Astrocyte of the spinal cord (primary cell): ENCODE data around the gene CD276.

Experiments used
- DNase-seq: peaks from one replicate; pipeline ENCODE4 v3.0.0; 2011; ENCODE audit warnings: low read depth, low spot score
- H3K4me3 ChIP-seq: 2 replicates; pipeline ENCODE4 v1.5.1; 2011; ENCODE audit warnings: low read depth, mild to moderate bottlenecking, low read length, moderate library complexity
- in situ Hi-C: cut with HindIII; loops from 2 replicates; pipeline ENCODE4 v1.10.0; 2017; ENCODE audit warnings: low sequenced_read_pairs
- TF ChIP-seq, protein P1 (sequence below): IDR thresholded peaks from 2 replicates; pipeline ENCODE4 v1.5.1; 2012; ENCODE audit warnings: low read depth, mild to moderate bottlenecking, low read length, inconsistent platforms

Gene CD276

DNA sequence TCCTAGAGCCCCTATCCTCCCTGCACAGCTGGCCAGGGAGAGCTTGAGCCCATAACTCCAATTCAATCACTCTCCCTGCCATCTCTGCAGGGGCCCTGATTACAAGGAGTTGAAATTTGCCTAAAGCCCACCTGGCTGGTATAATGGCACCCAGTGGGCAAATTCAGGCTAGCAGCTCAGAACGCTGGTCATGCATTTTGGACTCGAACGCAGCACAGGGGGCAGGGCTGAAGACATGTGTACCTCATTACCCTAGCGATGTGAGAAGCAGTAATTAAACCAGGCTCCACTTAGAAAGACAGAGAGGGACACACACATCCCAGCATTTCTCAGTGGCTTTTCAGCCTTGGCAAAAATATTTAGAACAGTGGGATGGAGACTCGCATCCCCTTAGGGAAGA is 65.8 kb downstream of the CD276 start:
- TF ChIP-seq, protein P1, sequence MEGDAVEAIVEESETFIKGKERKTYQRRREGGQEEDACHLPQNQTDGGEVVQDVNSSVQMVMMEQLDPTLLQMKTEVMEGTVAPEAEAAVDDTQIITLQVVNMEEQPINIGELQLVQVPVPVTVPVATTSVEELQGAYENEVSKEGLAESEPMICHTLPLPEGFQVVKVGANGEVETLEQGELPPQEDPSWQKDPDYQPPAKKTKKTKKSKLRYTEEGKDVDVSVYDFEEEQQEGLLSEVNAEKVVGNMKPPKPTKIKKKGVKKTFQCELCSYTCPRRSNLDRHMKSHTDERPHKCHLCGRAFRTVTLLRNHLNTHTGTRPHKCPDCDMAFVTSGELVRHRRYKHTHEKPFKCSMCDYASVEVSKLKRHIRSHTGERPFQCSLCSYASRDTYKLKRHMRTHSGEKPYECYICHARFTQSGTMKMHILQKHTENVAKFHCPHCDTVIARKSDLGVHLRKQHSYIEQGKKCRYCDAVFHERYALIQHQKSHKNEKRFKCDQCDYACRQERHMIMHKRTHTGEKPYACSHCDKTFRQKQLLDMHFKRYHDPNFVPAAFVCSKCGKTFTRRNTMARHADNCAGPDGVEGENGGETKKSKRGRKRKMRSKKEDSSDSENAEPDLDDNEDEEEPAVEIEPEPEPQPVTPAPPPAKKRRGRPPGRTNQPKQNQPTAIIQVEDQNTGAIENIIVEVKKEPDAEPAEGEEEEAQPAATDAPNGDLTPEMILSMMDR, result no peak
- in situ Hi-C loops, result no loop called here
- no peak for DNase-seq
- H3K4me3 ChIP-seq, result no peak overlapping the region

DNA sequence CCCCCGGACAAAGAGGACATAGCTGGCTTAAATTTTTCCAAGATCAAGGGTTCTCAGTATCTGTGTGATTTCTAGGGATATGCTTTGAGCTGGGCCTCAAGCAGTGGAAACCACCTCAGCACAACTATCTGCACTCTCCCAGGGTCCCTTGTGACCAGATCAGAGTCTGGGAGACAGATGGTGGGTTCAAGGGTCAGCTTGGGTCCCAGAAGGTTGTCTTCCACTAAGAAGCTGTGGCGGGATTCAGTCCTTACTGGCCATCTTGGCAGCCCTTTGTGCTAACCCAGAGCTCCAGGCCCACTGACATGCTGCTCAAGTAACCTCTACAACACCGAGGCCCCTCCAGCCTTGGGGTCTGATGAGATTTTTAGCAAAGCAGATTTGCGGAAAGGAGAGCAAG is 66.3 kb downstream of the CD276 start:
- DNase-seq, result no peak
- TF ChIP-seq, protein P1, result no peak
- no peak overlapping the region for H3K4me3 ChIP-seq
- in situ Hi-C loops, result no loop called here

DNA sequence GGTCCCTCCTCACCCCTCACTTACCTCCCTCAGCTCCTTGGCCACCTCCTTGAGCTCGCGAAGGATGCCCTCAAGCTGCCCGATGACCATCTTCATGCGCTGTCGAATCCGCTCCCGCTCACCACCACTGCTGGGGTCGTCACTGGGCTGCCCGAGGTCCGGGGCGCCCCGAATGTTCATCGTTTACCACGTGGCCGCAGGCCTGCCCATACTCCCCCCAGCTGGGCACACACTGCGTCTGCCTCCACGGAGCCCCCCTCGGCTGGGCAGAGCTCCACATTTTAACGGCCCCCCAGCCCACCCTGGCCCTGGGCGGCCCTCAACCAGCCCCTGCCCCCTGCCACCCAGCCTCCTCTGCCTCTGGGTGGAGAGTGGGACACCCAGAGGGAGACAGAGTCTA is 66.8 kb downstream of the CD276 start:
- H3K4me3 ChIP-seq, result no peak overlapping the region
- no peak for DNase-seq
- in situ Hi-C loops, result no loop called here
- TF ChIP-seq, protein P1, result no peak

DNA sequence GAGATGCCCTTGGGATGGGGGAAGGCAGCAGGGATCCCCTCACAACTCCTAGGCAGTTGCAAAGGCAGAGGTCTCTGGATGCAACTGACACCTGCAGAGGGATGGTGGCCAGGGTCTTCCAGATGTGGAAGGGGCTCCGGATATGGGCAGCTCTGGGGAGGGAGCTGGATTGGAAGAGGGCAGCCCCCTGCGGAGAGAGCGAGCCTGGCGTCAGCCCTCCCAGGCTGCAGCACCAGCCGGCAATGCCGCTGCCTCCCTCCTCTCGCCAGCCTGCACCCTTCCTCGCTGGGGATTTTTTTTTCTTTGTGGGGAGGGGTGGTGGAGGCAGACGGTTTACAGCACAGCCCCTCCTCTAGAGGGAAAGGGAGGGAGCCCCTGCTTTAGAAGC is 67.3 kb downstream of the CD276 start:
- in situ Hi-C loops, result no loop called here
- DNase-seq, result no peak
- H3K4me3 ChIP-seq, result no peak overlapping the region
- TF ChIP-seq, protein P1, result no peak

DNA sequence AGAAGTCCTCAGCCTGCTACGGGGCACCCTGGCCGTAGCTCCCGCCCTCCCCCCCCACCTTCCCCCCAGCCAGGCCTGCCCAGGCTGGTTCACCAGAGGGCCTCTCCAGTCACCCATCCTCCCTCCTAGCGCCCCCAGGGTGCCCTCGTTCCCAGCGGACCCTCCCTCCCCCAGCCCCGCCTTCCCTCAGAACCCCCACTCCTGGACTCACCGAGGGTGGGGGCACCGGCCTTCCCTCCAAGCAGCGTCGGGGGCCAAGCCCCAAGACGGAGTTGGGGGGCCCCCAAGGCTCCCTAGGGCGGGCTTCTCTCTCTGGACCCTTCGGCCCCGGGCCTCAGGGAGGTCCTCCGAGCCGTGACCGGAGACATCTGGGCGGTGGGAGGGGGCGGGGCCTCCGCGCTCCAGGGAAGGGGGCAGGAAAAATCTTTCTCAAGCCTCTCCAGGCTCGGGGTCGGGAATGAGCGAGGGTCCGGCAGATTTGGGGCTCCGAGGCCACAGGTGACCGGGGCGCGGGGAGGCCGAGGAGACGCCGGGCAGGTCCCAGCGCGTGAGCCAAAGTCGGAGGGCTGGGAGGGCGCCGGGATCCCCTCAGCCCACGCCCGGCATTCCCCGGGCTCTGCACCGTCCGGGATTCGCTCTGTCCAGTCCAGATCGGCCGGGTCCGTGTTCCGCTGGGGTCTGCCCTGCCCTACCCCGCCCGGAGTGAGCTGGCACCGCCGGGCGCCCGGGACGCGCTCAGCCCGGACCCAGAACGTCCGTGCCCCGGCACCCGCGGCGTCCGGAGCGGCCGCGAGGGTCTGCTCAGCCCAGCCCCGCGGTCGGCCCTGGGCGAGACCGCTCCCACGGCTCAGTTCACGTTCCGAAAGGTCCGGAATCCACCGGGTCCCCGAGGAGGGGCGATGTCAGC is 68.0 kb downstream of the CD276 start:
- DNase-seq, result no peak
- H3K4me3 ChIP-seq, result peak overlapping the region; percentile 24
- in situ Hi-C loops, result no loop called here
- TF ChIP-seq, protein P1, result no peak

DNA sequence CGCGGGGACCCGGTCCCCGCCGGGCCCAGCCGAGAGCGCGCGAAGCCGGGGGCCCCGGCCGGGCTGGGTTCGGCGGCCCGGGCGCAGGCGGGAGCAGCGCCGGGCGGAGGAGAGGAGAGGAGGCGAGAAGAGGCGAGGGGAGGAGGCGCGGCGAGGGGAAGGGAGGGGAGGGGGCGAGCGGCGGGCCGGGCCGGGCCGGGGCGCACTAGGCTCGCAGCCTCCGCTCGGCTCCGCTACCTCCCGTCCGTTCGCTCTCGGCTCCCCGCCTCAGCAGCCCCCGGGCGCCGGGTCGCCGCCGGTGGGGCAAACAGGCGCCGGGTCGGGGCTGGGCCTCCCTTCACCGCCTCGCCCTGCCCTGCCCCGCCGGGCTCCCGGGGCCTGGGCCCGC is 68.6 kb downstream of the CD276 start:
- in situ Hi-C loops, result no loop called here
- DNase-seq, result no peak
- TF ChIP-seq, protein P1, result no peak
- peak overlapping the region; percentile 24 for H3K4me3 ChIP-seq
